NCI-H526 (cell line): ENCODE data around the gene COMTD1.

ENCODE experiments used
- DNase-seq, 2 experiments: peaks; one replicate each; lab custom pipeline; 2025; lab: John Stamatoyannopoulos, UW

Gene COMTD1

GRCh38 chr10:75235375-75236177 lies at the start of gene COMTD1:
COMTD1 (minus strand) TSS chr10:75235957; CDS start chr10:75235928, 29 bp downstream.
- DNase-seq = peak; percentile 73 to 94

GRCh38 chr10:75283671-75284470 lies 48.1 kb upstream of the COMTD1 start:
- DNase-seq = peak in 1 of 2 experiments; percentile 12

GRCh38 chr10:75283078-75283670 lies 47.4 kb upstream of the COMTD1 start:
- no peak for DNase-seq

- DNase-seq = no peak
Observed at GRCh38 chr10:75281974-75282373, 46.2 kb upstream of the COMTD1 start.

- DNase-seq = no peak
Observed at GRCh38 chr10:75280236-75280635, 44.5 kb upstream of the COMTD1 start.

GRCh38 chr10:75276069-75276872 lies 40.5 kb upstream of the COMTD1 start:
- no peak for DNase-seq

- DNase-seq = no peak
Observed at GRCh38 chr10:75272896-75273295, 37.1 kb upstream of the COMTD1 start.

GRCh38 chr10:75272094-75272493 lies 36.3 kb upstream of the COMTD1 start:
- no peak for DNase-seq

GRCh38 chr10:75269605-75270004 lies 33.8 kb upstream of the COMTD1 start:
- DNase-seq = no peak

- DNase-seq = no peak
Observed at GRCh38 chr10:75266945-75267344, 31.2 kb upstream of the COMTD1 start.

- no peak for DNase-seq
Observed at GRCh38 chr10:75265856-75266255, 30.1 kb upstream of the COMTD1 start.

- no peak for DNase-seq
Observed at GRCh38 chr10:75263806-75264205, 28.0 kb upstream of the COMTD1 start.

- no peak for DNase-seq
Observed at GRCh38 chr10:75261813-75262705, 26.3 kb upstream of the COMTD1 start.

- DNase-seq = no peak
Observed at GRCh38 chr10:75260990-75261389, 25.2 kb upstream of the COMTD1 start.

- no peak for DNase-seq
Observed at GRCh38 chr10:75254739-75255138, 19.0 kb upstream of the COMTD1 start.

- no peak for DNase-seq
Observed at GRCh38 chr10:75253281-75254220, 17.8 kb upstream of the COMTD1 start.

GRCh38 chr10:75250934-75251333 lies 15.2 kb upstream of the COMTD1 start:
- DNase-seq = no peak

- no peak for DNase-seq
Observed at GRCh38 chr10:75247797-75248196, 12.0 kb upstream of the COMTD1 start.

GRCh38 chr10:75246506-75246905 lies 10.7 kb upstream of the COMTD1 start:
- no peak for DNase-seq
